ENCODE measurements around the gene IER5. TPM values are rescaled to one million over a fixed set of nuclear protein-coding genes. Genes with fewer than 3 reads are reported as not detected.
A peak's percentile ranks its signal among the peaks of the same experiment; 100 is the strongest.

IER5 gene
- total RNA-seq, 2 donors from 2014 or later: 10.3 to 14.3 TPM

DNA sequence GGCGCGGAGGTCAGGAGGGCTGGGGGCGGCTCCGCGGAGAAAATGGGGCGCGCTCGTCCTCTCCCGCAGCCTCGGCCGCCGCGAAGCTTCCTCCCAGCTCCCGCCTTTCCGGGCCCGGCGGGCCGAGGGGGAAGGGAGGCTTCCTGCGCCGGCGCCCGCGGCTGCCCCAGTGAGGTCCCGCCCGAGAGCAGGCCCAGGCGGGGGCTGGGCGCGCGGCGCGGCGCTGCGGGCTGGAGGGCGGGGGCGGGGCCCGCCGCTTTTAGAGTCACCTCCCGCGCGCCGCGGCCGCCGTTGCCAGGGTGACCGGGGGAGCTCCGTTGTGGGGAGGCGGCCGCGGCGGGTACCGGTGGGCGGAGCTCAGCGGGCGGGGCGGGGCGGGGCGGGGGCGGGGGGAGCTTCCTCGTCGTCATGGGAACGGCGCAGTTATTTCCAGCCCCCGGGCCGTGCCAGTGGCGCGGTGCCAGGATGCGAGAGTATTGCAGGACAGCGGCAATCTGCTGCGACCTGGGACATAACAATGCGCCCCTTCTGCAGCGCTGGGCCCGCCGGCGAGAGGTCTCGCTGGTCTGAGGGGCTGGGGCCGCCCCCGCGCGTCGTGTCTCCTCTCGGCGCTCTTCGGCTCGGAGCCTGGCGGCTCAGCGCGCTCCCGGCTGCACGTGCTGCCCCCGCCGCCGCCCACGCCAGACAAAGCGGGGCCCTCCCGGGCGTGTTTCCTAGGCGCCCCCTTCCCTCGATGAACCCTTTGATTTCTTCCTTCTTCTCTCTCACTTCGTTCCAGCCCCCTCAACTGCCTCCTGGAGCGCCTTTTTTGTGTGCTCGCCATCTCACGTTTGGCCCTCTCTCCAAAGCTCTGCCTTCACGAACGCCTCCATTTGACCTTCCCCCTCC lies 16.9 kb downstream of the IER5 start:
- peak overlapping the region; percentile 68 to 76 for H3K4me3 ChIP-seq
- peaks cover 2% of the 10 kb centered on the region for H3K4me1 ChIP-seq (replicated peaks)
- no peaks in the 10 kb centered on the region for H3K9me3 ChIP-seq
- H3K27ac ChIP-seq: peak overlapping the region; percentile 76 to 87
- 3% methylated on average over 58 of the region's 104 CpGs for WGBS
- TF ChIP-seq POLR2A (IDR thresholded peaks at IDR 0.05) (peak; percentile 84), POLR2AphosphoS5 (IDR thresholded peaks at IDR 0.05) (peak; percentile 44)
- TF ChIP-seq, protein P1, sequence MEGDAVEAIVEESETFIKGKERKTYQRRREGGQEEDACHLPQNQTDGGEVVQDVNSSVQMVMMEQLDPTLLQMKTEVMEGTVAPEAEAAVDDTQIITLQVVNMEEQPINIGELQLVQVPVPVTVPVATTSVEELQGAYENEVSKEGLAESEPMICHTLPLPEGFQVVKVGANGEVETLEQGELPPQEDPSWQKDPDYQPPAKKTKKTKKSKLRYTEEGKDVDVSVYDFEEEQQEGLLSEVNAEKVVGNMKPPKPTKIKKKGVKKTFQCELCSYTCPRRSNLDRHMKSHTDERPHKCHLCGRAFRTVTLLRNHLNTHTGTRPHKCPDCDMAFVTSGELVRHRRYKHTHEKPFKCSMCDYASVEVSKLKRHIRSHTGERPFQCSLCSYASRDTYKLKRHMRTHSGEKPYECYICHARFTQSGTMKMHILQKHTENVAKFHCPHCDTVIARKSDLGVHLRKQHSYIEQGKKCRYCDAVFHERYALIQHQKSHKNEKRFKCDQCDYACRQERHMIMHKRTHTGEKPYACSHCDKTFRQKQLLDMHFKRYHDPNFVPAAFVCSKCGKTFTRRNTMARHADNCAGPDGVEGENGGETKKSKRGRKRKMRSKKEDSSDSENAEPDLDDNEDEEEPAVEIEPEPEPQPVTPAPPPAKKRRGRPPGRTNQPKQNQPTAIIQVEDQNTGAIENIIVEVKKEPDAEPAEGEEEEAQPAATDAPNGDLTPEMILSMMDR (IDR thresholded peaks at IDR 0.05): no peak
- no peaks in the 10 kb centered on the region for H3K36me3 ChIP-seq
- intact Hi-C loops (cut with DNase I): no loop called here
- DNase-seq (ENCODE audit: low spot score): peak; percentile 93
- no peaks in the 10 kb centered on the region for H3K27me3 ChIP-seq (replicated peaks; ENCODE audit: insufficient read depth)

DNA sequence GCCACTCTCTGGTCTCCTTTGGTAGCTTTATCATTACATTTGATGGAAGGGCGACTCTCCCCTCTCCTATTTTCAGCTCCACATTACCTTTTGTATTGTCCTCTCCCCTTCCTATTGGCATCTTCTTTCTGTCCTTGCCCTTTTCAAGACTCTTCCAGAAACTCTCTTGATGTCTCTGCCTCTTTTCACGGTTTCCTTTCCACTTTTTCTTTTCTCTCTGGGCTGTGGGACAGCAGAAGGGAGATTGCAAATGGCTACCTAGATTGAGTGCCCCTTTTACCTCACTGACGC lies 17.5 kb downstream of the IER5 start:
- WGBS: 82% methylated on average over 3 of the region's 3 CpGs
- H3K4me3 ChIP-seq: peak overlapping the region; percentile 68 to 76
- no peaks in the 10 kb centered on the region for H3K4me1 ChIP-seq (replicated peaks)
- no peaks in the 10 kb centered on the region for H3K27me3 ChIP-seq (replicated peaks; ENCODE audit: insufficient read depth)
- H3K36me3 ChIP-seq: no peaks in the 10 kb centered on the region
- TF ChIP-seq POLR2AphosphoS5 (IDR thresholded peaks at IDR 0.05) (no peak), POLR2A (IDR thresholded peaks at IDR 0.05) (no peak)
- TF ChIP-seq, protein P1 (IDR thresholded peaks at IDR 0.05): no peak
- H3K27ac ChIP-seq: peak overlapping the region; percentile 57 to 58
- no peak for DNase-seq (ENCODE audit: low spot score)
- intact Hi-C loops (cut with DNase I): no loop called here
- H3K9me3 ChIP-seq: no peaks in the 10 kb centered on the region

DNA sequence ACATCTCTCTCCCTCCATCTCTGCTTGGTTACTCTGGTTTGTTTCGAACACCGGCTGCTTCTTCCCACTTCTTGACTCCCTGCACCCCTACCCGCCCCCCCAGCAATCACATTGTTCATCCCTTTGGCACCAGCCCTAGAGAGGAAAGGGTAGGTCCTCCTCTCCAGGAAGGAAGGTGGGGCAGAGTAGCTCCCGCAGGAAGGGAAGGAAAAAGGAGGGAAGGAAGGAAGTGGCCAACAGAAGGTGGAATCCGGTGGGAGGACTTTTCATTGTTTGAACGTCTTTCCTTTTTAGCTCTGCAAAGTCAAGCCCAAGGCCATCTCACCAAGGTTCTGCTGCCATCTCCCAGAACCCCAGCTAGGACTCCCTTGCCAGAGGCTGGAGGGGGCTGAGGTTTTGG lies 18.0 kb downstream of the IER5 start:
- no peaks in the 10 kb centered on the region for H3K36me3 ChIP-seq
- no peak overlapping the region for H3K27ac ChIP-seq
- no peaks in the 10 kb centered on the region for H3K9me3 ChIP-seq
- TF ChIP-seq POLR2A (IDR thresholded peaks at IDR 0.05) (no peak), POLR2AphosphoS5 (IDR thresholded peaks at IDR 0.05) (no peak)
- TF ChIP-seq, protein P1 (IDR thresholded peaks at IDR 0.05): no peak
- no peaks in the 10 kb centered on the region for H3K27me3 ChIP-seq (replicated peaks; ENCODE audit: insufficient read depth)
- WGBS: 79% methylated on average over 6 of the region's 6 CpGs
- DNase-seq (ENCODE audit: low spot score): no peak
- H3K4me3 ChIP-seq: no peak overlapping the region
- no peaks in the 10 kb centered on the region for H3K4me1 ChIP-seq (replicated peaks)
- intact Hi-C loops (cut with DNase I): no loop called here

DNA sequence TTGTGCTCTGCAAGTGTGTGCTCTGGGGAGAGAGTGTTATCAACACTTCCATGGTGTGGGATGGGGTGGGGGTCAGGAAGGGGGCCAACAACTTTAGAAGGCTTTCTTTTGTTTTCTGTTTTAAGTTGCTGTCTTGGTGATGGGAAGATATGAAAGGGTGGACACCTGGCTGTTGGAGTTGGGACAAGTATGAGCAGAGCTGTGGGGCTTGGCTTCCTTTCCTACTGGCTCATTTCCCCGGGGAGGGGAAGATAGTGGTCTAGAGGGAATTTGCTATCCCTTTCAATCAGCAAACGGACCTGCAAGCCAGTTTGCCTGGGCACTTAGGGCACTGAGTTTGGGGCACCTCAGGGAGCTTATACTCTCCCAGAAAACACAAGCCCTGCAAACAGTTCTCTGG lies 19.2 kb downstream of the IER5 start:
- 25% methylated on average over 2 of the region's 2 CpGs for WGBS
- H3K9me3 ChIP-seq: no peaks in the 10 kb centered on the region
- no peak overlapping the region for H3K27ac ChIP-seq
- H3K4me3 ChIP-seq: no peak overlapping the region
- H3K36me3 ChIP-seq: no peaks in the 10 kb centered on the region
- intact Hi-C loops (cut with DNase I): no loop called here
- H3K4me1 ChIP-seq (replicated peaks): no peaks in the 10 kb centered on the region
- DNase-seq (ENCODE audit: low spot score): no peak
- no peaks in the 10 kb centered on the region for H3K27me3 ChIP-seq (replicated peaks; ENCODE audit: insufficient read depth)
- TF ChIP-seq POLR2AphosphoS5 (IDR thresholded peaks at IDR 0.05) (no peak), POLR2A (IDR thresholded peaks at IDR 0.05) (no peak)
- TF ChIP-seq, protein P1 (IDR thresholded peaks at IDR 0.05): no peak

DNA sequence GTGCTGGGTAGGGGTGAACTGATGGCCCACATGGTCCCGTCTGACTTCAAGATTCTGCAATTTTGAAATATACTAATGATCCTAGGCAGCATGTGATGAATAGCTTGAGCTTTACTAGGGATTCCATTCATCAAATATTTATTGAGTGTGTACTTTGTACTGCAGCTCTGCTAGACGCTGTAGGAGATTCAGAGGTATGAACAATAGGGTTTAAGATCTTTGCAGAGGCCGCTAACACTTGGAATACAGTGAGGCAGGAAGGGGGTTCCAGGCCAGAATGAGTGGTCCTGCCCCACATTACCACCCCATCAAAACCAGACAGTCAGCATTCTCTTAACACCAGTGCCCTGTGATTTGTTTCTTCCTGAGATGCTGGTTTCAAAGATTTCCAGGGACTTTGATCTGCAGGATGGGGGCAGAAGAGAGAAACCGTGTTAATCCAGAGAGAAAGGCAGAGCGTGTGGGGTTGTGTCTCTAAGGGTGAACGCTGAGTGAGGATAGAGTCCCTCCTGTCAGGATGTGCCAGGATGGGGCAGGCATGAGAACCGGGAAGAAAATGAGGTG lies 19.9 kb downstream of the IER5 start:
- intact Hi-C loops (cut with DNase I): no loop called here
- DNase-seq (ENCODE audit: low spot score): no peak

More for the DNA sequence above, 19.9 kb downstream of the IER5 start:
- H3K27ac ChIP-seq: no peak overlapping the region
- H3K27me3 ChIP-seq (replicated peaks; ENCODE audit: insufficient read depth): no peaks in the 10 kb centered on the region
- no peak for TF ChIP-seq POLR2AphosphoS5 (IDR thresholded peaks at IDR 0.05)
- no peak for TF ChIP-seq POLR2A (IDR thresholded peaks at IDR 0.05)
- TF ChIP-seq, protein P1 (IDR thresholded peaks at IDR 0.05): no peak
- H3K4me3 ChIP-seq: no peak overlapping the region
- H3K9me3 ChIP-seq: no peaks in the 10 kb centered on the region
- 80% methylated on average over 7 of the region's 7 CpGs for WGBS
- no peaks in the 10 kb centered on the region for H3K4me1 ChIP-seq (replicated peaks)
- no peaks in the 10 kb centered on the region for H3K36me3 ChIP-seq
